H1 (cell line): ENCODE data around the gene SIK3. TPM values are rescaled to one million over a fixed set of nuclear protein-coding genes. Genes with fewer than 3 reads are reported as not detected.

Experiments used
- CTCF ChIA-PET: fragments of 300-600 bp; sonication (Branson Sonifier 250); formaldehyde crosslinking; loops from one replicate; lab custom pipeline; 2021; ENCODE audit not compliant: partially characterized antibody; lab: Charles Lee
- POLR2A ChIA-PET: fragments of 300-600 bp; sonication (Branson Sonifier 250); formaldehyde crosslinking; loops from one replicate; lab custom pipeline; 2021; ENCODE audit warnings: inconsistent platforms; ENCODE audit not compliant: partially characterized antibody; lab: Charles Lee
- DNase-seq, 2 experiments: peaks; one replicate each; pipeline versions ENCODE4 v3.0.0 to v3.0.0-alpha.2; 2010 to 2022; ENCODE audit warnings: low spot score in 2 of 2, low read depth in 1 of 2, mixed read lengths in 1 of 2
- FAIRE-seq: peaks from 2 replicates; lab custom pipeline; 2011; peaks lifted over from hg19 to GRCh38; lab: Jason Lieb, UNC
- H2AFZ ChIP-seq: 2 replicates; pipeline ENCODE4 v1.8.1; 2012; ENCODE audit warnings: low read length, inconsistent platforms
- H2AK5ac ChIP-seq: 2 replicates; pipeline ENCODE4 v1.6.1; 2013; ENCODE audit warnings: low read depth, low read length
- H2BK120ac ChIP-seq: replicated peaks from 2 replicates; pipeline ENCODE3; 2013; ENCODE audit warnings: low read depth, low read length, inconsistent platforms
- H2BK12ac ChIP-seq: 2 replicates; pipeline ENCODE4 v1.6.1; 2013; ENCODE audit warnings: low read depth, low read length
- H2BK15ac ChIP-seq: 2 replicates; pipeline ENCODE4 v1.6.1; 2013; ENCODE audit warnings: low read length
- H2BK20ac ChIP-seq: 2 replicates; pipeline ENCODE4 v1.6.1; 2013; ENCODE audit warnings: low read length
- H2BK5ac ChIP-seq: 2 replicates; pipeline ENCODE4 v1.6.1; 2013; ENCODE audit warnings: low read depth, low read length
- H3K14ac ChIP-seq: 2 replicates; pipeline ENCODE4 v1.6.1; 2013; ENCODE audit warnings: inconsistent platforms; ENCODE audit not compliant: insufficient read length
- H3K18ac ChIP-seq: 2 replicates; pipeline ENCODE4 v1.6.1; 2013; ENCODE audit warnings: low read length; ENCODE audit errors: extremely low read depth
- H3K23ac ChIP-seq: 2 replicates; pipeline ENCODE4 v1.6.1; 2013; ENCODE audit warnings: inconsistent platforms; ENCODE audit not compliant: insufficient read length
- H3K23me2 ChIP-seq: 2 replicates; pipeline ENCODE4 v1.6.1; 2013; ENCODE audit warnings: low read depth, low read length
- H3K27ac ChIP-seq: 2 replicates; pipeline ENCODE4 v1.6.1; 2011; ENCODE audit warnings: low read depth, low read length, inconsistent platforms
- H3K27me3 ChIP-seq, 4 experiments: replicated peaks in 1 of 4; 1 replicate in 1 of 4; 2 replicates in 3 of 4; pipeline versions ENCODE4 v1.6.1 to v1.8.1; 2011 to 2013; ENCODE audit warnings: low read length in 3 of 4, mild to moderate bottlenecking in 3 of 4, inconsistent platforms in 2 of 4, mixed read lengths in 2 of 4, moderate library complexity in 1 of 4; ENCODE audit not compliant: control insufficient read depth in 3 of 4, insufficient read depth in 3 of 4; ENCODE audit errors: extremely low read depth in 1 of 4
- H3K36me3 ChIP-seq, 4 experiments: 2 replicates each; pipeline versions ENCODE4 v1.6.1 to v1.8.1; 2011 to 2013; ENCODE audit warnings: mild to moderate bottlenecking in 4 of 4, low read length in 3 of 4, moderate library complexity in 2 of 4, control low read depth in 1 of 4, inconsistent platforms in 1 of 4; ENCODE audit not compliant: insufficient read depth in 4 of 4, control insufficient read depth in 2 of 4
- H3K4ac ChIP-seq: replicated peaks from 2 replicates; pipeline ENCODE3; 2013; ENCODE audit warnings: low read length, low read depth, mixed read lengths, inconsistent platforms; ENCODE audit not compliant: insufficient read length
- H3K4me1 ChIP-seq, 4 experiments: replicated peaks in 1 of 4; 1 replicate in 1 of 4; 2 replicates in 3 of 4; pipeline versions ENCODE4 v1.6.1 to v1.8.1; 2011 to 2013; ENCODE audit warnings: low read length in 3 of 4, inconsistent platforms in 2 of 4, mixed read lengths in 1 of 4; ENCODE audit not compliant: insufficient read depth in 4 of 4, control insufficient read depth in 3 of 4
- H3K4me2 ChIP-seq, 2 experiments: 2 replicates each; pipeline versions ENCODE4 v1.6.1 to v1.8.1; 2011 to 2013; ENCODE audit warnings: low read depth in 2 of 2, low read length in 2 of 2, control low read depth in 1 of 2, inconsistent platforms in 1 of 2, mild to moderate bottlenecking in 1 of 2; ENCODE audit not compliant: insufficient read depth in 1 of 2
- H3K4me3 ChIP-seq, 4 experiments: fragments of 200-600, 300-600 bp in 1 of 4; sonication (generic), shearing (Covaris generic), sonication (Bioruptor Twin) in 1 of 4; 2 replicates each; pipeline versions ENCODE4 v1.5.1 to v1.8.1; 2011 to 2016; ENCODE audit warnings: low read length in 4 of 4, low read depth in 3 of 4, control low read depth in 2 of 4, inconsistent platforms in 2 of 4, mild to moderate bottlenecking in 2 of 4, mixed read lengths in 1 of 4, moderate library complexity in 1 of 4; ENCODE audit not compliant: insufficient read depth in 2 of 4; ENCODE audit errors: extremely low read depth in 1 of 4
- H3K56ac ChIP-seq: replicated peaks from 2 replicates; pipeline ENCODE3; 2013; ENCODE audit warnings: low read depth, mild to moderate bottlenecking, mixed read lengths, low read length, inconsistent platforms; ENCODE audit not compliant: insufficient read length
- H3K79me1 ChIP-seq: 2 replicates; pipeline ENCODE4 v1.6.1; 2013; ENCODE audit warnings: low read depth, low read length, control low read depth
- H3K79me2 ChIP-seq, 2 experiments: 2 replicates each; pipeline versions ENCODE4 v1.6.1 to v1.8.1; 2012 to 2013; ENCODE audit warnings: low read length in 2 of 2, mild to moderate bottlenecking in 2 of 2, inconsistent platforms in 1 of 2; ENCODE audit not compliant: insufficient read depth in 2 of 2, control insufficient read depth in 1 of 2
- H3K9ac ChIP-seq, 4 experiments: replicated peaks in 1 of 4; 1 replicate in 1 of 4; 2 replicates in 3 of 4; pipeline versions ENCODE4 v1.6.1 to v1.8.1; 2011 to 2013; ENCODE audit warnings: low read depth in 3 of 4, low read length in 3 of 4, control low read depth in 2 of 4, mild to moderate bottlenecking in 2 of 4, moderate library complexity in 2 of 4, inconsistent platforms in 1 of 4; ENCODE audit errors: extremely low read depth in 1 of 4
- H3K9me3 ChIP-seq, 2 experiments: 2 replicates each; pipeline versions ENCODE4 v1.6.1 to v1.8.1; 2012 to 2013; ENCODE audit warnings: mild to moderate bottlenecking in 2 of 2, moderate library complexity in 2 of 2, control low read depth in 1 of 2, inconsistent platforms in 1 of 2, low read depth in 1 of 2, low read length in 1 of 2, mixed read lengths in 1 of 2; ENCODE audit not compliant: insufficient read depth in 2 of 2
- H4K20me1 ChIP-seq, 2 experiments: replicated peaks in 1 of 2; 2 replicates each; pipeline versions ENCODE3 to v1.8.1; 2011 to 2013; ENCODE audit warnings: inconsistent platforms in 2 of 2, low read length in 2 of 2, mild to moderate bottlenecking in 1 of 2; ENCODE audit not compliant: insufficient read depth in 2 of 2, control insufficient read depth in 1 of 2
- H4K5ac ChIP-seq: 2 replicates; pipeline ENCODE4 v1.6.1; 2013; ENCODE audit warnings: low read length, low read depth, mixed read lengths, inconsistent platforms; ENCODE audit not compliant: insufficient read length
- H4K8ac ChIP-seq: 2 replicates; pipeline ENCODE4 v1.8.0; 2013; ENCODE audit warnings: mild to moderate bottlenecking, moderate library complexity, low read length, inconsistent platforms; ENCODE audit not compliant: insufficient read depth; ENCODE audit errors: extremely low read depth
- H4K91ac ChIP-seq: replicated peaks from 2 replicates; pipeline ENCODE3; 2013; ENCODE audit warnings: low read length, mixed read lengths, inconsistent platforms; ENCODE audit not compliant: insufficient read length
- BCL11A ChIP-seq, 2 experiments: IDR thresholded peaks; one replicate each; pipeline ENCODE4 v1.6.1; 2011; ENCODE audit warnings: low read depth in 2 of 2, low read length in 2 of 2, mild to moderate bottlenecking in 2 of 2
- HDAC6 ChIP-seq: IDR thresholded peaks from one replicate; pipeline ENCODE4 v1.7.1; 2012; ENCODE audit warnings: low read depth, mild to moderate bottlenecking, inconsistent platforms, low read length, moderate library complexity
- MAFK ChIP-seq: IDR thresholded peaks from 2 replicates; pipeline ENCODE4 v1.6.1; 2012; ENCODE audit warnings: low read depth, mild to moderate bottlenecking, improper control_type of control experiment, low read length
- RFX5 ChIP-seq: IDR thresholded peaks from 2 replicates; pipeline ENCODE4 v1.6.1; 2011; ENCODE audit warnings: low read depth, low read length, improper control_type of control experiment, borderline replicate concordance
- SIRT6 ChIP-seq: IDR thresholded peaks from one replicate; pipeline ENCODE4 v1.7.1; 2012; ENCODE audit warnings: low read length, inconsistent platforms
- SP1 ChIP-seq: IDR thresholded peaks from 2 replicates; pipeline ENCODE4 v1.6.1; 2011; ENCODE audit warnings: low read depth, low read length
- SP2 ChIP-seq: IDR thresholded peaks from 2 replicates; pipeline ENCODE4 v1.6.1; 2012; ENCODE audit warnings: mild to moderate bottlenecking, low read length, inconsistent platforms
- TAF1 ChIP-seq: IDR thresholded peaks from 2 replicates; pipeline ENCODE4 v1.6.1; 2011; ENCODE audit warnings: mild to moderate bottlenecking, low read depth, low read length
- TCF12 ChIP-seq: IDR thresholded peaks from 2 replicates; pipeline ENCODE4 v1.6.1; 2011; ENCODE audit warnings: low read depth, mild to moderate bottlenecking, low read length
- WGBS, 2 experiments: shearing (Covaris generic) in 1 of 2; methylation state at CpG; one replicate each; pipeline versions ENCODE4 v1.1.6 to v1.1.7; 2013 to 2015; ENCODE audit warnings: low lambda C conversion rate in 2 of 2, mixed read lengths in 2 of 2, inconsistent platforms in 1 of 2, low coverage in 1 of 2, missing lambda C conversion rate in 1 of 2; ENCODE audit not compliant: insufficient replicate concordance in 2 of 2, insufficient coverage in 1 of 2, insufficient read length in 1 of 2; ENCODE audit errors: extremely low coverage in 1 of 2, missing lambda C conversion rate in 1 of 2; 5-methylcytosine and 5-hydroxymethylcytosine counted together
- polyA plus RNA-seq, 7 experiments: library from polyadenylated mRNA; depleted of rRNA in 3 of 7; stranded (reverse) in 5 of 7; unstranded in 2 of 7; fragments of >200 nt in 5 of 7; fragments of 200-250 nt in 2 of 7; gene quantifications; 1 replicate in 5 of 7; 2 replicates in 1 of 7; 4 replicates in 1 of 7; pipeline versions ENCODE4 v1.2.1 to v1.2.3, GENCODE V29; 2011 to 2013; ENCODE audit warnings: missing spikeins in 2 of 7, mixed read lengths in 2 of 7
- total RNA-seq: library from RNA; stranded (reverse); fragmentation: NEBNext Ultra II Directional; extraction: Animal tissue kit (Norgen Biotek cat#: 25700); gene quantifications from 2 replicates; pipeline ENCODE4 v1.2.1, GENCODE V29; 2021
- TF ChIP-seq, protein P1 (sequence below): IDR thresholded peaks from 2 replicates; pipeline ENCODE4 v1.6.1; 2011; ENCODE audit warnings: low read depth, mild to moderate bottlenecking, low read length; ENCODE audit not compliant: insufficient read depth
- TF ChIP-seq, protein P2 (sequence below): IDR thresholded peaks from 2 replicates; pipeline ENCODE4 v1.6.1; 2012; ENCODE audit warnings: inconsistent platforms

The SIK3 gene
- total and polyA plus RNA-seq, 2 of the 8 experiments (the other 6 are each of a cell fraction or from before 2014, with no cell fraction given) = 19.9 to 32.1 TPM

GRCh38 chr11:116852261-116853031 is 245.8 kb downstream of the SIK3 start:
- WGBS, 2 experiments = 85% methylated on average over 5 of the region's 5 CpGs; no CpG with 5 or more reads in 1 of the 2 experiments
- no peak overlapping the region for H2BK20ac ChIP-seq
- H2AK5ac ChIP-seq = no peak overlapping the region
- H3K9ac ChIP-seq = no peak overlapping the region
- H3K4me1 ChIP-seq = no peaks in the 10 kb centered on the region
- H3K36me3 ChIP-seq = peaks cover 6 to 13% (median 9%) of the 10 kb centered on the region in 4 experiments; a peak in 5 of 8 replicates
- no peak for DNase-seq
- H2BK12ac ChIP-seq = no peak overlapping the region
- H3K27me3 ChIP-seq = no peaks in the 10 kb centered on the region
- FAIRE-seq = no peak
- H3K79me2 ChIP-seq = no peaks in the 10 kb centered on the region
- H3K56ac ChIP-seq = no peak overlapping the region
- H3K18ac ChIP-seq = no peak overlapping the region
- H3K27ac ChIP-seq = no peak overlapping the region
- no peak overlapping the region for H3K4me3 ChIP-seq
- no peaks in the 10 kb centered on the region for H3K9me3 ChIP-seq
- H3K79me1 ChIP-seq = no peaks in the 10 kb centered on the region
- H2BK15ac ChIP-seq = no peak overlapping the region
- H4K5ac ChIP-seq = no peak overlapping the region
- no peak overlapping the region for H3K4ac ChIP-seq
- H3K23me2 ChIP-seq = no peaks in the 10 kb centered on the region
- H2BK5ac ChIP-seq = no peak overlapping the region
- H4K20me1 ChIP-seq = no peaks in the 10 kb centered on the region
- H3K23ac ChIP-seq = no peak overlapping the region
- no peak overlapping the region for H3K4me2 ChIP-seq
- no peak overlapping the region for H4K8ac ChIP-seq
- H2BK120ac ChIP-seq = no peak overlapping the region
- no peak overlapping the region for H4K91ac ChIP-seq
- no peak overlapping the region for H2AFZ ChIP-seq
- POLR2A ChIA-PET = no interaction called here
- CTCF ChIA-PET = interaction anchor here (0.9 to 3.2 kb wide), 5 partner anchors 12 to 61 kb away, joined by 3 to 17 read pairs (median 3); partner anchors contain the start of genes APOA1 and APOA4
- no peak overlapping the region for H3K14ac ChIP-seq
- TF ChIP-seq TCF12 (no peak), TAF1 (no peak), SIRT6 (no peak), HDAC6 (no peak), SP1 (no peak), SP2 (no peak), RFX5 (no peak), MAFK (no peak), BCL11A (IDR thresholded peaks at IDR 0.05; ENCODE audit: low read depth in 2 of 2, low read length in 2 of 2) (no peak)
- TF ChIP-seq, protein P1, sequence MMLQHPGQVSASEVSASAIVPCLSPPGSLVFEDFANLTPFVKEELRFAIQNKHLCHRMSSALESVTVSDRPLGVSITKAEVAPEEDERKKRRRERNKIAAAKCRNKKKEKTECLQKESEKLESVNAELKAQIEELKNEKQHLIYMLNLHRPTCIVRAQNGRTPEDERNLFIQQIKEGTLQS = no peak
- TF ChIP-seq, protein P2, sequence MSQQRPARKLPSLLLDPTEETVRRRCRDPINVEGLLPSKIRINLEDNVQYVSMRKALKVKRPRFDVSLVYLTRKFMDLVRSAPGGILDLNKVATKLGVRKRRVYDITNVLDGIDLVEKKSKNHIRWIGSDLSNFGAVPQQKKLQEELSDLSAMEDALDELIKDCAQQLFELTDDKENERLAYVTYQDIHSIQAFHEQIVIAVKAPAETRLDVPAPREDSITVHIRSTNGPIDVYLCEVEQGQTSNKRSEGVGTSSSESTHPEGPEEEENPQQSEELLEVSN = no peak
